ENCODE data around the gene RUSC1. TPM values are rescaled to one million over a fixed set of nuclear protein-coding genes. Genes with fewer than 3 reads are reported as not detected.
"Not testable (repeated sequence)": the region's sequence is repeated elsewhere in the genome, so short reads cannot be mapped to it uniquely, and the experiment has no call there.

Gene RUSC1
- total RNA-seq, 1 experiment from 2014 or later, result 69.2 TPM

DNA sequence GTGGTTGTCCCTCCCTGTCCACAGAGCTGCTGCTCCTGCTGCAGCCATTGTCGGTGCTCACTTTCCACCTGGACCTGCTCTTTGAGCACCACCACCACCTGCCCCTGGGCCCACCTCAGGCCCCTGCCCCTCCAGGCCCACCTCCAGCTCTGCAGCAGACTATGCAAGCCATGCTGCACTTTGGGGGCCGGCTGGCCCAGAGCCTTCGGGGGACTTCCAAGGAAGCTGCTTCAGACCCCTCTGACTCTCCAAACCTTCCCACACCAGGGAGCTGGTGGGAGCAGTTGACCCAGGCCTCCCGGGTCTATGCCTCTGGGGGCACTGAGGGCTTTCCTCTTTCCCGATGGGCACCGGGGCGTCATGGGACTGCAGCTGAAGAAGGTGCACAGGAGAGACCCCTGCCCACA is 5.9 kb downstream of the RUSC1 start (continued):
- TF ChIP-seq, protein P1, sequence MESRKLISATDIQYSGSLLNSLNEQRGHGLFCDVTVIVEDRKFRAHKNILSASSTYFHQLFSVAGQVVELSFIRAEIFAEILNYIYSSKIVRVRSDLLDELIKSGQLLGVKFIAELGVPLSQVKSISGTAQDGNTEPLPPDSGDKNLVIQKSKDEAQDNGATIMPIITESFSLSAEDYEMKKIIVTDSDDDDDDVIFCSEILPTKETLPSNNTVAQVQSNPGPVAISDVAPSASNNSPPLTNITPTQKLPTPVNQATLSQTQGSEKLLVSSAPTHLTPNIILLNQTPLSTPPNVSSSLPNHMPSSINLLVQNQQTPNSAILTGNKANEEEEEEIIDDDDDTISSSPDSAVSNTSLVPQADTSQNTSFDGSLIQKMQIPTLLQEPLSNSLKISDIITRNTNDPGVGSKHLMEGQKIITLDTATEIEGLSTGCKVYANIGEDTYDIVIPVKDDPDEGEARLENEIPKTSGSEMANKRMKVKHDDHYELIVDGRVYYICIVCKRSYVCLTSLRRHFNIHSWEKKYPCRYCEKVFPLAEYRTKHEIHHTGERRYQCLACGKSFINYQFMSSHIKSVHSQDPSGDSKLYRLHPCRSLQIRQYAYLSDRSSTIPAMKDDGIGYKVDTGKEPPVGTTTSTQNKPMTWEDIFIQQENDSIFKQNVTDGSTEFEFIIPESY (IDR thresholded peaks at IDR 0.05; ENCODE audit: extremely low read depth, insufficient replicate concordance, low read length), result no peak
- no peak for TF ChIP-seq CBX3 (IDR thresholded peaks at IDR 0.05; ENCODE audit: low read depth)

DNA sequence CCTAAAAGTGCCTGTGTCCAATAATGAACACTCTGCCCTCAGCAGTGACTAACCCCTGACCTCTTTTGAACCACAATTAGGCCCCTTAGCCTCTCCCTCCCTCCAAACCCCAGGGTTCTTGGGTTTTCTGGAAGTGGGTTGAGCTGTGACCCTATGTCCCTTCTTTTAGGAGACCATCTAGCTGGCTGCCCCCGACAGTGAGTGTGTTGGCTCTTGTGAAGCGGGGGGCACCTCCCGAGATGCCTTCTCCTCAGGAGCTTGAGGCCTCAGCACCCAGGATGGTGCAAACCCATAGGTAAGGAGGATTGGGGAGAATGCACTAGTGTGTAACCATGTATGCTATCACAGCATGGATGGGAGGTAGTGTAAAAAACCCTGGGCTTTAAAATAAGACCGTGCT is 7.3 kb downstream of the RUSC1 start:
- peaks cover 39% of the 10 kb centered on the region; the same call in 1 of the 2 replicates for H3K79me2 ChIP-seq (ENCODE audit: insufficient read depth, low read length)
- no peak overlapping the region for H3K27ac ChIP-seq (ENCODE audit: low read depth, low read length)
- H3K27me3 ChIP-seq (ENCODE audit: insufficient read depth, low read length), result no peaks in the 10 kb centered on the region
- CTCF ChIA-PET, result interaction anchor here (1.4 kb wide), 1 partner anchor 78 kb away, joined by 4 read pairs; no protein-coding TSS in a partner anchor
- peaks cover 6 to 14% of the 10 kb centered on the region in 2 experiments for H3K4me1 ChIP-seq (ENCODE audit: control insufficient read depth in 1 of 2, insufficient read depth in 2 of 2, low read length in 2 of 2)
- DNase-seq (ENCODE audit: low read depth, low spot score), result no peak
- H2AFZ ChIP-seq (ENCODE audit: low read depth, low read length, poor library complexity, severe bottlenecking), result no peak overlapping the region
- POLR2A ChIA-PET, result no interaction called here
- RAD21 ChIA-PET (ENCODE audit: low non-redundant PET in 1 of 2, low total read pairs in 2 of 2, uncharacterized antibody in 2 of 2, unreplicated experiment in 2 of 2), result no interaction called here
- no peak for ATAC-seq
- H3K9me3 ChIP-seq (ENCODE audit: control insufficient read depth in 1 of 2, insufficient read depth in 1 of 2, low read depth in 1 of 2, low read length in 2 of 2), result no peaks in the 10 kb centered on the region
- H3K4me2 ChIP-seq (ENCODE audit: low read length), result no peak overlapping the region
- H3K9me2 ChIP-seq (ENCODE audit: insufficient read depth), result no peaks in the 10 kb centered on the region
- no peak overlapping the region for H3K4me3 ChIP-seq (replicated peaks in 1 of 2; ENCODE audit: low read depth in 1 of 2, low read length in 2 of 2)
- no TSS peak for BruUV-seq (replicated peaks)
- peaks cover 24 to 25% of the 10 kb centered on the region in 2 experiments; a peak in 3 of 4 replicates for H3K36me3 ChIP-seq (ENCODE audit: control insufficient read depth in 1 of 2, insufficient read depth in 2 of 2, low read length in 2 of 2)
- H4K20me1 ChIP-seq (ENCODE audit: insufficient read depth), result no peaks in the 10 kb centered on the region
- intact Hi-C loops (cut with micrococcal nuclease), result loop anchor here (10.0 kb wide), 1 partner anchor 153 kb away; the partner anchor contains the start of genes KRTCAP2 and TRIM46
- no peak overlapping the region for H3K9ac ChIP-seq (ENCODE audit: low read length)
- TF ChIP-seq, protein P2, sequence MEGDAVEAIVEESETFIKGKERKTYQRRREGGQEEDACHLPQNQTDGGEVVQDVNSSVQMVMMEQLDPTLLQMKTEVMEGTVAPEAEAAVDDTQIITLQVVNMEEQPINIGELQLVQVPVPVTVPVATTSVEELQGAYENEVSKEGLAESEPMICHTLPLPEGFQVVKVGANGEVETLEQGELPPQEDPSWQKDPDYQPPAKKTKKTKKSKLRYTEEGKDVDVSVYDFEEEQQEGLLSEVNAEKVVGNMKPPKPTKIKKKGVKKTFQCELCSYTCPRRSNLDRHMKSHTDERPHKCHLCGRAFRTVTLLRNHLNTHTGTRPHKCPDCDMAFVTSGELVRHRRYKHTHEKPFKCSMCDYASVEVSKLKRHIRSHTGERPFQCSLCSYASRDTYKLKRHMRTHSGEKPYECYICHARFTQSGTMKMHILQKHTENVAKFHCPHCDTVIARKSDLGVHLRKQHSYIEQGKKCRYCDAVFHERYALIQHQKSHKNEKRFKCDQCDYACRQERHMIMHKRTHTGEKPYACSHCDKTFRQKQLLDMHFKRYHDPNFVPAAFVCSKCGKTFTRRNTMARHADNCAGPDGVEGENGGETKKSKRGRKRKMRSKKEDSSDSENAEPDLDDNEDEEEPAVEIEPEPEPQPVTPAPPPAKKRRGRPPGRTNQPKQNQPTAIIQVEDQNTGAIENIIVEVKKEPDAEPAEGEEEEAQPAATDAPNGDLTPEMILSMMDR (IDR thresholded peaks at IDR 0.05 in 2 of 3, conservative IDR thresholded peaks at IDR 0.05 in 1 of 3; ENCODE audit: borderline replicate concordance in 1 of 3, insufficient read depth in 1 of 3, low read depth in 2 of 3, low read length in 2 of 3), result no peak
- TF ChIP-seq, protein P3, sequence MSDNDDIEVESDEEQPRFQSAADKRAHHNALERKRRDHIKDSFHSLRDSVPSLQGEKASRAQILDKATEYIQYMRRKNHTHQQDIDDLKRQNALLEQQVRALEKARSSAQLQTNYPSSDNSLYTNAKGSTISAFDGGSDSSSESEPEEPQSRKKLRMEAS (IDR thresholded peaks at IDR 0.05), result no peak
- TF ChIP-seq POLR2AphosphoS5 (IDR thresholded peaks at IDR 0.05; ENCODE audit: low read depth, low read length), result no peak

DNA sequence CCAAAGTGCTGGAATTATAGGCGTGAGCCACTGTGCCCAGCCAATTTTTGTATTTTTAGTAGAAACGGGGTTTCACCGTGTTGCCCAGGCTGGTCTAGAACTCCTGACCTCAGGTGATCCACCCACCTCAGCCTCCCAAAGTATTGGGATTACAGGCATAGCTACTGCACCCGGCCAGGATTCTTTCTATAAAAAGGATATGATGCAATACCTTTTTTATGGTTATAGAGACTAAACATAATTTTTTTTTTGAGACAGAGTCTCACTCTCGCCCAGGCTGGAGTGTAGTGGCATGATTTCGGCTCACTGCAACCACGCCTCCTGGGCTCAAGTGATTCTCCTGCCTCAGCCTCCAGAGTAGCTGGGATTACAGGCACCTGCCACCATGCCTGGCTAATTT is 8.2 kb downstream of the RUSC1 start:
- POLR2A ChIA-PET; H3K9me2 ChIP-seq (ENCODE audit: insufficient read depth); H3K27ac ChIP-seq (ENCODE audit: low read depth, low read length); H3K4me2 ChIP-seq (ENCODE audit: low read length); DNase-seq (ENCODE audit: low read depth, low spot score); BruUV-seq (replicated peaks); H3K27me3 ChIP-seq (ENCODE audit: insufficient read depth, low read length); H2AFZ ChIP-seq (ENCODE audit: low read depth, low read length, poor library complexity, severe bottlenecking); H4K20me1 ChIP-seq (ENCODE audit: insufficient read depth); H3K4me3 ChIP-seq (replicated peaks in 1 of 2; ENCODE audit: low read depth in 1 of 2, low read length in 2 of 2); H3K9me3 ChIP-seq (ENCODE audit: control insufficient read depth in 1 of 2, insufficient read depth in 1 of 2, low read depth in 1 of 2, low read length in 2 of 2); H3K9ac ChIP-seq (ENCODE audit: low read length); RAD21 ChIA-PET (ENCODE audit: low non-redundant PET in 1 of 2, low total read pairs in 2 of 2, uncharacterized antibody in 2 of 2, unreplicated experiment in 2 of 2); ATAC-seq: not testable (repeated sequence)
- intact Hi-C loops (cut with micrococcal nuclease), result loop anchor here (10.0 kb wide), 1 partner anchor 154 kb away; the partner anchor contains the start of genes KRTCAP2 and TRIM46
- Histone ChIP-seq H3K36me3 (ENCODE audit: control insufficient read depth in 1 of 2, insufficient read depth in 2 of 2, low read length in 2 of 2) (peaks cover 24 to 28% of the 10 kb centered on the region in 2 experiments; a peak in 3 of 4 replicates), H3K4me1 (ENCODE audit: control insufficient read depth in 1 of 2, insufficient read depth in 2 of 2, low read length in 2 of 2) (peaks cover 6 to 11% of the 10 kb centered on the region in 2 experiments), H3K79me2 (ENCODE audit: insufficient read depth, low read length) (peaks cover 39% of the 10 kb centered on the region; the same call in 1 of the 2 replicates)
- CTCF ChIA-PET, result interaction anchor here (1.4 kb wide), 1 partner anchor 78 kb away, joined by 4 read pairs; no protein-coding TSS in a partner anchor

Measured in HCT116 (cell line).